Endodermal cell (in vitro differentiated cells): ENCODE data around the gene SERPINB5. TPM values are rescaled to one million over a fixed set of nuclear protein-coding genes. Genes with fewer than 3 reads are reported as not detected.

Experiments
- DNase-seq: peaks from one replicate; pipeline ENCODE4 v3.0.0-alpha.2; 2017
- H3K27ac ChIP-seq: 2 replicates; pipeline ENCODE4 v1.5.1; 2013; ENCODE audit warnings: mild to moderate bottlenecking, low read depth, low read length, moderate library complexity
- H3K27me3 ChIP-seq: 2 replicates; pipeline ENCODE4 v1.6.1; 2013; ENCODE audit warnings: mild to moderate bottlenecking, low read length, moderate library complexity; ENCODE audit not compliant: insufficient read depth, control insufficient read depth, poor library complexity, severe bottlenecking
- H3K36me3 ChIP-seq: 2 replicates; pipeline ENCODE4 v1.7.0; 2013; ENCODE audit warnings: mild to moderate bottlenecking, low read length, moderate library complexity; ENCODE audit not compliant: control insufficient read depth, insufficient read depth
- H3K4me1 ChIP-seq: one replicate; pipeline ENCODE4 v1.7.0; 2013; ENCODE audit warnings: low read length; ENCODE audit not compliant: control insufficient read depth, insufficient read depth
- H3K4me3 ChIP-seq: 2 replicates; pipeline ENCODE4 v1.5.1; 2013; ENCODE audit warnings: mild to moderate bottlenecking, low read length, moderate library complexity
- H3K9ac ChIP-seq: 2 replicates; pipeline ENCODE4 v1.6.1; 2013; ENCODE audit warnings: mild to moderate bottlenecking, low read length, moderate library complexity; ENCODE audit not compliant: poor library complexity, severe bottlenecking; ENCODE audit errors: extremely low read depth
- H3K9me3 ChIP-seq: 2 replicates; pipeline ENCODE4 v1.6.1; 2013; ENCODE audit warnings: mild to moderate bottlenecking, low read length, moderate library complexity; ENCODE audit not compliant: control insufficient read depth
- H3K27ac Mint-ChIP-seq: 2 replicates; pipeline ENCODE4 v1.8.0; 2020; ENCODE audit warnings: mixed read lengths
- H3K27me3 Mint-ChIP-seq: 2 replicates; pipeline ENCODE4 v1.8.0; 2021; ENCODE audit warnings: mild to moderate bottlenecking, mixed read lengths; ENCODE audit not compliant: insufficient read depth
- H3K36me3 Mint-ChIP-seq: 2 replicates; pipeline ENCODE4 v1.8.0; 2020; ENCODE audit warnings: low read depth, mixed read lengths
- H3K4me1 Mint-ChIP-seq: 2 replicates; pipeline ENCODE4 v1.8.0; 2020; ENCODE audit warnings: mixed read lengths
- H3K4me3 Mint-ChIP-seq: 2 replicates; pipeline ENCODE4 v1.8.0; 2020; ENCODE audit warnings: mild to moderate bottlenecking, moderate library complexity, mixed read lengths
- H3K9me3 Mint-ChIP-seq: 2 replicates; pipeline ENCODE4 v1.8.0; 2020; ENCODE audit warnings: mild to moderate bottlenecking, mixed read lengths
- CTCF ChIP-seq: fragments of 200-600 bp; sonication (generic); conservative IDR thresholded peaks from 2 replicates; pipeline ENCODE4 v1.5.0; 2021; ENCODE audit warnings: antibody characterized with exemption, mild to moderate bottlenecking
- WGBS, 2 experiments: methylation state at CpG; one replicate each; pipeline versions ENCODE4 v1.1.5 to v1.1.7; 2013; ENCODE audit warnings: missing lambda C conversion rate in 2 of 2, mixed read lengths in 1 of 2; ENCODE audit not compliant: insufficient coverage in 1 of 2, insufficient read length in 1 of 2; 5-methylcytosine and 5-hydroxymethylcytosine counted together
- total RNA-seq, 2 donors: library from RNA; stranded (reverse); fragmentation: NEBNext Ultra II Directional in 1 of 2; extraction: Animal tissue kit (Norgen Biotek cat#: 25700) in 1 of 2; gene quantifications; 2 replicates in 1 of 2; 3 replicates in 1 of 2; pipeline ENCODE4 v1.2.1, GENCODE V29; 2021

Gene SERPINB5
- total RNA-seq, 2 donors from 2014 or later: 3.3 TPM; not detected in 1

- Histone ChIP-seq H3K9me3 (no peaks in the 10 kb centered on the region), H3K4me3 (no peak overlapping the region), H3K4me1 (no peaks in the 10 kb centered on the region), H3K27ac (no peak overlapping the region), H3K36me3 (no peaks in the 10 kb centered on the region), H3K27me3 (no peaks in the 10 kb centered on the region), H3K9ac (no peak overlapping the region)
- Mint-ChIP-seq H3K27ac (no peak overlapping the region), H3K36me3 (no peaks in the 10 kb centered on the region), H3K4me1 (peaks cover 7% of the 10 kb centered on the region), H3K27me3 (no peaks in the 10 kb centered on the region), H3K9me3 (no peaks in the 10 kb centered on the region), H3K4me3 (no peak overlapping the region)
- WGBS, 2 experiments: no CpG with 5 or more reads among the region's 2 CpGs
- no peak for TF ChIP-seq CTCF
- DNase-seq: no peak
Observed at GRCh38 chr18:63544017-63544416, 67.3 kb downstream of the SERPINB5 start.

GRCh38 chr18:63545000-63545399 is 68.2 kb downstream of the SERPINB5 start:
- H3K27ac ChIP-seq: no peak overlapping the region
- H3K27me3 ChIP-seq: no peaks in the 10 kb centered on the region
- H3K9ac ChIP-seq: no peak overlapping the region
- no peak overlapping the region for H3K4me3 ChIP-seq
- TF ChIP-seq CTCF: no peak
- Mint-ChIP-seq H3K27ac (no peak overlapping the region), H3K9me3 (no peaks in the 10 kb centered on the region), H3K27me3 (no peaks in the 10 kb centered on the region), H3K36me3 (no peaks in the 10 kb centered on the region), H3K4me1 (peaks cover 6% of the 10 kb centered on the region), H3K4me3 (no peak overlapping the region)
- no peaks in the 10 kb centered on the region for H3K9me3 ChIP-seq
- no peaks in the 10 kb centered on the region for H3K4me1 ChIP-seq
- WGBS, 2 experiments: 94 to 100% methylated on average over 1 to 3 of the region's 3 CpGs
- H3K36me3 ChIP-seq: no peaks in the 10 kb centered on the region
- no peak for DNase-seq

GRCh38 chr18:63550068-63550467 is 73.3 kb downstream of the SERPINB5 start:
- no peak for DNase-seq
- Mint-ChIP-seq H3K4me3 (no peak overlapping the region), H3K4me1 (peaks cover 5% of the 10 kb centered on the region), H3K27me3 (no peaks in the 10 kb centered on the region), H3K9me3 (no peaks in the 10 kb centered on the region), H3K27ac (no peak overlapping the region), H3K36me3 (no peaks in the 10 kb centered on the region)
- no peaks in the 10 kb centered on the region for H3K36me3 ChIP-seq
- no peak overlapping the region for H3K4me3 ChIP-seq
- no peak overlapping the region for H3K27ac ChIP-seq
- no peak overlapping the region for H3K9ac ChIP-seq
- no peak for TF ChIP-seq CTCF
- WGBS, 2 experiments: 79 to 100% methylated on average over 1 of the region's 1 CpG
- H3K27me3 ChIP-seq: peaks cover 6% of the 10 kb centered on the region
- no peaks in the 10 kb centered on the region for H3K4me1 ChIP-seq
- no peaks in the 10 kb centered on the region for H3K9me3 ChIP-seq
